ENCODE measurements around the gene RAP1GAP. TPM values are rescaled to one million over a fixed set of nuclear protein-coding genes. Genes with fewer than 3 reads are reported as not detected.

Gene RAP1GAP
- polyA plus RNA-seq, 4 donors: 15.9 to 81.8 (median 19.4) TPM

DNA sequence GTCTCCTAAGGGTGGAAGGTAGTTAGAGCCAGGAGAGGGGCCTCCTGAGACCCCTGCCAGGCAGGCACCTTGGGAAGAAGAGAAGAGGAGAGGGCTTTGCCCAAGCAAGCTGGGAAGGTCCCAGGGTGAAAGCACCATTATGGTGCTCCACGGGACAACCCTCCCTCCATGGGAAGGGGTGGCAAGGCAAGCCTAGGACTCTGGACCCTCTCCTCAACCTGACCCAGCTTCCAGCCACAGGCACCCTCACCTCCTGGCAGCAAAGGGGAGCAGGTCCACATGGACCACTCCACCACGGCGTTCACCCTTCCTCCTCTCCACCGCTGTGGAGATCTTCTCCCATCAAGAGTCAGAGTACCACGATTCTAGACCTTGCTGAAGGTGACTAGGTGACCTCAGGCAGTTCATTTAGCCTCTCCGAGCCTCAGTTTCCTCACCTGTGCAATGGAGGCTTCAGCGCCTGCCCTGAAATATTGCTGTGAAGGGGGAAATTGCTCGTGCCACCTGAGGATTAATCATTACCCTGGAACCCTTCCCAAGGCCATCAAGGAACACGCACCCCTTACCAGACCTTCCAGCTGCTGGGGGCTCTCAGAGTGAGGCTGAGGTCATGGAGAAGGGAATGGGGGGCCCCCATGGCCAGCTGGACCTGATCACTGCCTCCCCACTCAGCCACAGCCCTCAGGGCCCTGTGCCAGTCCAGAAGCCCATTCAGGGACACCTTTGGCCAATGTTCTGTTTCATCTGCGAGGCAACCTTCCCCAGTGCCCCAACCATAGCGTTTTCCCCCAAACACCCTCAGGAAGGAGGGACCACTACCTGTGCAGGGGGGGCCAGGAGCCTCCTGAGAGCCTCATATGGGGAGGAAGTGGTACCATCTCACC, 1.6 kb downstream of the RAP1GAP start:
- no peak for DNase-seq
- H3K4me1 ChIP-seq (ENCODE audit: control insufficient read depth in 3 of 3, insufficient read depth in 2 of 3, low read depth in 1 of 3, low read length in 2 of 3): peaks cover 0 to 25% (median 3%) of the 10 kb centered on the region in 3 donors
- H3K27me3 ChIP-seq (ENCODE audit: control insufficient read depth in 3 of 3, insufficient read depth in 3 of 3, low read length in 3 of 3): peaks cover 0 to 24% (median 5%) of the 10 kb centered on the region in 3 donors
- 66 to 76% (median 70%) methylated on average over 8 to 11 of the region's 11 CpGs for whole genome bisulfite sequencing, 3 donors
- no peaks in the 10 kb centered on the region for H3K36me3 ChIP-seq (ENCODE audit: control insufficient read depth in 3 of 3, insufficient read depth in 2 of 3, low read depth in 1 of 3, low read length in 3 of 3)
- no peak overlapping the region for H3K27ac ChIP-seq (ENCODE audit: low read depth in 1 of 3, low read length in 2 of 3)
- no peak for FAIRE-seq
- no peaks in the 10 kb centered on the region for H3K9me3 ChIP-seq (ENCODE audit: control insufficient read depth in 2 of 2, insufficient read depth in 1 of 2, low read depth in 1 of 2, low read length in 1 of 2)
- no peak overlapping the region for H3K4me3 ChIP-seq (ENCODE audit: low read depth in 1 of 3, low read length in 3 of 3)

DNA sequence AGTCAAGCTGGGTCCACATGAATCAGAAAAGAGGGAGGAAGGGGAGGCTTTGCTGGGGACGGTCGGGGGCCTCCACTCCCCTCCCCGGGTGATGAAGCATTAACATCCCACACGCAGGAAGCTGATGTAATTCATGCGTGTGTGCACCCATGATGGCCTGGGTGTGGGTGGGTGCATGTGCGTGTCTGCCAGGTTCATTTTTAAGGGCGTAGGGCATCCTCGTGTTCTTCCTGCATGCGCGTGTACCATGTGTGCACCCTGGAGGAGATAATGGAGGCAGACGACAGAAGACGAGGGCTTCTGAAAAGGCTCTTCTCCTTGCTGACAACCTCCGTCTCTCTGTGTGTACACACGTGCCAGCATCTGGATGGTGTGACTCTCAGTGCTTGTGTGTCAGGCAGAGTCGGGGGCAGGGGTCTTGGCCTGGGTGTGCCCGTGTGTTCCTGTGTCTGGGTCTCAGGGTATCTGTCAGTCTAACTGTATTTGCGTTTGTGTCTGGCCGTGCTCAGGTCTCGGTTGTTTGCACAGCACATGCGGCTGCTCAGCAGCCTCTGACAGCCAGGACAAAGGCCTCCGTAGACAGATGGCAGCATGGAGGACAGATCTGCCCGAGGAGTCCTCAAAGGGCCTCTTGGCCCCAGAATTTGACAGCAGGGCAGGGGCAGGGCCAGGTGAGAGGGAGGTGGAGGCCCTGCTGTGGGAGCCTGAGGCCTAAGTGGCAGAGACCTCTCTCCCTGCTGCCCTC, 2.4 kb downstream of the RAP1GAP start:
- Histone ChIP-seq H3K4me3 (ENCODE audit: low read depth in 1 of 3, low read length in 3 of 3) (no peak overlapping the region), H3K9me3 (ENCODE audit: control insufficient read depth in 2 of 2, insufficient read depth in 1 of 2, low read depth in 1 of 2, low read length in 1 of 2) (no peaks in the 10 kb centered on the region), H3K27me3 (ENCODE audit: control insufficient read depth in 3 of 3, insufficient read depth in 3 of 3, low read length in 3 of 3) (peaks cover 0 to 24% (median 5%) of the 10 kb centered on the region in 3 donors), H3K27ac (ENCODE audit: low read depth in 1 of 3, low read length in 2 of 3) (no peak overlapping the region), H3K4me1 (ENCODE audit: control insufficient read depth in 3 of 3, insufficient read depth in 2 of 3, low read depth in 1 of 3, low read length in 2 of 3) (peaks cover 0 to 25% (median 3%) of the 10 kb centered on the region in 3 donors), H3K36me3 (ENCODE audit: control insufficient read depth in 3 of 3, insufficient read depth in 2 of 3, low read depth in 1 of 3, low read length in 3 of 3) (no peaks in the 10 kb centered on the region)
- 60 to 62% (median 60%) methylated on average over 22 of the region's 22 CpGs for WGBS, 3 donors
- peak in 1 of 2 donors; percentile 36 for DNase-seq
- FAIRE-seq: no peak

DNA sequence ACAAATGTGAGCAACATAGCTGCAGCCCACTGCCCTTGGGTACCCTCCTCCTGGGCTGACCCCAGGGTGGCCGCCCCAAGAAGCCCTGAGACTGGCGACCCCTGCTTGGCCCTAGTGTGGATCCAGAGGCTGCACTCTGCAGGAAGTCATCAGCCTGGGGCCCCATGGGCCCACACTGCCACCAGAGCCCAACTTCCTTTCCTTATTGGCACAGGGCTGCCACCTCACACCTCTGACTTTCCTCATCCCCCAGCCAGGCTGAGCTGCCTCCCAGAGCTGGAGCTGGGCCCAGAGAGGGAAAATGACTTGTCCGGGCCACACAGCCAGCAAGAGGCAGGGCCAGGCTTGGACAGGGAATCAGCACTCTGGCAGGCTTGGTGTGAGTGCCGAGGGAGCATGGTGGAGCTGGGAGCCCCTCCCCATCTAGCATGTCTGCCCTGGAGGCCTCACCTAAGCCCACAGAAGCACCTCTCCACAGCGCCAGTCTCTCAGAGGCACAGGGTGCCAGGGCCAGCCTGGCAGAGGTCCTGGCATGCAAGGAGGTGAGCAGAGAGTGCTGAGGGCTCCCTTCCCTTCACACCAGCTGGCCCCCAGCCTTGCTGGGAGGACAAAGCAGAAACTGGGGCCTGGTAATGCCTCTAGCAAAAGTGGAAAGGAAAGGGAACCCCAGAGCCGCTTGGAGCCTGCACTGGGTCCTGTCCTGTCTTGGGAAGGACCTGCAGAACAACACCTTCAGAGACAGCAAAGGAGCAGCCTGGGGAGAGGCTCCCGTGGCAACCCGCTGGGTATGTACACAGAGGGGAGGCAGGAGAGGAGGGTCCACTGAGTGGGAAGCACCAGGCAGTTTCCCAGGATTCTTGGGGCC, 3.2 kb downstream of the RAP1GAP start:
- FAIRE-seq: no peak
- peaks cover 0 to 24% (median 5%) of the 10 kb centered on the region in 3 donors for H3K27me3 ChIP-seq (ENCODE audit: control insufficient read depth in 3 of 3, insufficient read depth in 3 of 3, low read length in 3 of 3)
- H3K9me3 ChIP-seq (ENCODE audit: control insufficient read depth in 2 of 2, insufficient read depth in 1 of 2, low read depth in 1 of 2, low read length in 1 of 2): no peaks in the 10 kb centered on the region

DNA sequence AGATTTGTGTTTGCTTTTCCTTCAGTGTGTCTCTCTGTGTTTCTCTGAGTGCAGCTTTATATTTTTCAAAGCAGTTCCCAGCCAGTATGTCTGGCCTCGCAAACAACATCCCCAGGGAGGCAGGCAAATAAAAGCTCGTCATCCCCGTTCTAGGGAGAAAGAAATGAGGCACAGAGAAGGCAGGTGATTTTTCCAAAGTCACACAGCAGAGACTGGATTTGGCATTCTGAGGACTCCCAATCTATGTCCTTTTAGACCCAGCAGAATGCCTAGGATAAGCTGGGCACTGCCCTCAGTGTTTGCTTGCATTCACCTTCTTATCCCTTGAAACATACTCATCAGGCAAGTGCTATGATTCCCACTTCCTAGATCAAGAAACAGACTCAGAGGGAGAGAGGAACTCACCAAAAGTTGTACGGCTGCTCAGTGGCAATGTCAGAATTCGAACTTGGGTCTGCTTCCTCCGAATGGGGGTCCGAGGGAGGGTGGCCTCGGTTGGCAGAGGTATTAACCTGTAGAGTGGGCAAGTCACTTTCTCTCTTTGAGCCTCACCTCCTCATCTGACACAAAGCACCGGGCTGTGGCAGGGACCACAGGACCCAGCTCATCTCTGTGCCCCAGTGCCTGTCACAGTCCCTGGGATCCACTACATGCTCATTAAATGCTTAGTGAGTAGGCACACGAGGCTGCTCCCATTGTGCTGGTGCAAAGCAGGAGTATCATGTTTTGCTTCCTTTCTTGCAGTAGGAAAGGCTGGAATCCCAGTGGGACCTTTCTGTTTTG, 4.2 kb downstream of the RAP1GAP start:
- Histone ChIP-seq H3K36me3 (ENCODE audit: control insufficient read depth in 3 of 3, insufficient read depth in 2 of 3, low read depth in 1 of 3, low read length in 3 of 3) (no peaks in the 10 kb centered on the region), H3K27me3 (ENCODE audit: control insufficient read depth in 3 of 3, insufficient read depth in 3 of 3, low read length in 3 of 3) (peaks cover 0 to 26% (median 7%) of the 10 kb centered on the region in 3 donors), H3K4me3 (ENCODE audit: low read depth in 1 of 3, low read length in 3 of 3) (no peak overlapping the region), H3K4me1 (ENCODE audit: control insufficient read depth in 3 of 3, insufficient read depth in 2 of 3, low read depth in 1 of 3, low read length in 2 of 3) (peaks cover 0 to 22% (median 3%) of the 10 kb centered on the region in 3 donors), H3K27ac (ENCODE audit: low read depth in 1 of 3, low read length in 2 of 3) (no peak overlapping the region), H3K9me3 (ENCODE audit: control insufficient read depth in 2 of 2, insufficient read depth in 1 of 2, low read depth in 1 of 2, low read length in 1 of 2) (no peaks in the 10 kb centered on the region)
- FAIRE-seq (no peak), DNase-seq (no peak)
- WGBS, 3 donors: 61 to 80% (median 71%) methylated on average over 10 of the region's 10 CpGs

More for the DNA sequence above, 3.2 kb downstream of the RAP1GAP start:
- Histone ChIP-seq H3K36me3 (ENCODE audit: control insufficient read depth in 3 of 3, insufficient read depth in 2 of 3, low read depth in 1 of 3, low read length in 3 of 3) (no peaks in the 10 kb centered on the region), H3K27ac (ENCODE audit: low read depth in 1 of 3, low read length in 2 of 3) (no peak overlapping the region), H3K4me1 (ENCODE audit: control insufficient read depth in 3 of 3, insufficient read depth in 2 of 3, low read depth in 1 of 3, low read length in 2 of 3) (peaks cover 0 to 25% (median 3%) of the 10 kb centered on the region in 3 donors), H3K4me3 (ENCODE audit: low read depth in 1 of 3, low read length in 3 of 3) (no peak overlapping the region)
- no peak for DNase-seq
- WGBS, 3 donors: 72 to 73% (median 72%) methylated on average over 7 to 8 of the region's 8 CpGs

DNA sequence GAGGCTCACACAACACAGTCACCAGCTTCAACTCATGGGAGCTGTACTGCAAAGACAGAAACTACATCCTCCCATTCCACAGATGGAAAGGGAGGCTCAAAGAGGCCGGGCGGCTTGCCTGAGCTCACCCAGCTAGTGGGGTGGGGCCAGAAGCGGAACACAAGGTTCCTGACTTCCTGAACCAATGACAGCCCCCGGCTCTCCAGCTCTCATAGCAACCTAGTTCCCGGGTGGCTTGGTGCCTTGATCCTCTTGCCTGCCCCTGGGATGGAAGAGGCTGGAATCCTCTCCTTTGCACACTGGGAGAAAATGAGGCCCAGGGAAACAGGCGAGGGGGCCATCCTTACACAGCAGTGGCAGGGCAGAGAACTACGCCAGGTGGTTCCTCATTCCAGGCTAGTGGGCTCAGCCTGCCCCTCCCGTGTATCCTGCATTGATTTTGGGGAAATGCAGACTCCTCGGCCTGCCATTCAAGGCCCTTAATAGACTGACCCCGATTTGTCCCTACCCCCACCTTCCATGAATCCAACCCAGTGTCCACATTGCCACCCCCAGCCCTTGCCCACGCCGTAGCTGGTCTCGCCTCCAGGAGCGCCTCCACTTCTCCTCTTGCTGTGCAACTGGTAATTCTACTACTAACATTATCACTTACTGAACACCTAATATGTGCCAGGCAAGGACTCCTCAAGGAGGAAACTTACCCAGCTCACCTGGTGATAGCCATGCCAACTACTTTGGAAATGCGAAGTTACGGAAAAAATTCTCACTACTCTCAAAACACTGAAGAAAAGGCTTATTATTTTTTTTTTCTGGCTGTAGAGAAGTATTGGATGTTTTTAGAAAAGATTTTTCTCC, 5.0 kb downstream of the RAP1GAP start:
- 61 to 64% (median 63%) methylated on average over 16 of the region's 16 CpGs for WGBS, 3 donors
- H3K4me3 ChIP-seq (ENCODE audit: low read depth in 1 of 3, low read length in 3 of 3): no peak overlapping the region
- no peak overlapping the region for H3K27ac ChIP-seq (ENCODE audit: low read depth in 1 of 3, low read length in 2 of 3)
- FAIRE-seq: no peak
- no peaks in the 10 kb centered on the region for H3K36me3 ChIP-seq (ENCODE audit: control insufficient read depth in 3 of 3, insufficient read depth in 2 of 3, low read depth in 1 of 3, low read length in 3 of 3)
- H3K9me3 ChIP-seq (ENCODE audit: control insufficient read depth in 2 of 2, insufficient read depth in 1 of 2, low read depth in 1 of 2, low read length in 1 of 2): no peaks in the 10 kb centered on the region
- H3K4me1 ChIP-seq (ENCODE audit: control insufficient read depth in 3 of 3, insufficient read depth in 2 of 3, low read depth in 1 of 3, low read length in 2 of 3): peaks cover 0 to 19% (median 3%) of the 10 kb centered on the region in 3 donors
- H3K27me3 ChIP-seq (ENCODE audit: control insufficient read depth in 3 of 3, insufficient read depth in 3 of 3, low read length in 3 of 3): peaks cover 0 to 26% (median 7%) of the 10 kb centered on the region in 3 donors
- no peak for DNase-seq

DNA sequence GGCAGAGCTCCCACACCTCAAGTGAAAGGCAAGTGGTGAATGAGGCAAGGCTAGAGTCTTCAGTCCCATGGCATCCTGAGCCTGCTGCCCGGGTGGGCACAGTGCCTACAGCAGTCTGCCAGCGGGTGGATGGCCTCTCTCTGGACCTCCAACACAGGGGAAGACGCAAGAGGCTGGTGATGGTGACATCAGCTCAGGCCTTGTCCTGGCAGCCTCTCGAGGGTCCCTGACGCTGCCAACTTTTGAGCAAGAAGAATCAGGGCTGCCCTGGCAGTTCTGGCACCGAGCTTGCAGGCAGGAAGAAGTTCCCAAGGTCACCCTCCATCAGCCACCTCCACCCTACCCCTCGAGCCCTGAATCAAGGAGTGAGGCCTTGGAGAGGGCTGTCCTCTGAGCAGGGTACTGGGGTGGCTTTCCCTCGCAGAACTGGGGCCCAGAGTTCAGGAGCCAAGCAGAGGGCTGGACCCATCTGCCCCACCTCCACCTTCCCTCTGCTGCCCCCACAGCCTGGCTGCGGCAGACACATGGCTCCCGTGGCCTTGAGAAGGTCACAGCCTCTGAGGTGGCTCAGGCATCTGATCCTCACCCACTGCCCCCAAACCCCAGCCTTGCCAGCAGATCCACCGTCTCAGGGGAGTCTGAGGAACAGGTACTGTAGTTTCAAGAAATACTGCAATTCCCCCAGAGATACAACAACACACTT, 5.8 kb downstream of the RAP1GAP start:
- no peaks in the 10 kb centered on the region for H3K36me3 ChIP-seq (ENCODE audit: control insufficient read depth in 3 of 3, insufficient read depth in 2 of 3, low read depth in 1 of 3, low read length in 3 of 3)
- no peak overlapping the region for H3K27ac ChIP-seq (ENCODE audit: low read depth in 1 of 3, low read length in 2 of 3)
- no peak overlapping the region for H3K4me3 ChIP-seq (ENCODE audit: low read depth in 1 of 3, low read length in 3 of 3)
- no peaks in the 10 kb centered on the region for H3K9me3 ChIP-seq (ENCODE audit: control insufficient read depth in 2 of 2, insufficient read depth in 1 of 2, low read depth in 1 of 2, low read length in 1 of 2)
- WGBS, 3 donors: 54 to 63% (median 63%) methylated on average over 10 to 11 of the region's 11 CpGs
- peaks cover 0 to 15% (median 0%) of the 10 kb centered on the region in 3 donors for H3K4me1 ChIP-seq (ENCODE audit: control insufficient read depth in 3 of 3, insufficient read depth in 2 of 3, low read depth in 1 of 3, low read length in 2 of 3)
- H3K27me3 ChIP-seq (ENCODE audit: control insufficient read depth in 3 of 3, insufficient read depth in 3 of 3, low read length in 3 of 3): peaks cover 0 to 22% (median 5%) of the 10 kb centered on the region in 3 donors
- FAIRE-seq: no peak
- DNase-seq: no peak

Measured in small intestine (tissue), 7 donors.